ENCODE results near the gene RAD21L1. TPM values are rescaled to one million over a fixed set of nuclear protein-coding genes. Genes with fewer than 3 reads are reported as not detected.
A peak's percentile ranks its signal among the peaks of the same experiment; 100 is the strongest.

The RAD21L1 gene
- polyA plus RNA-seq, 1 donor from 2014 or later: not detected

DNA sequence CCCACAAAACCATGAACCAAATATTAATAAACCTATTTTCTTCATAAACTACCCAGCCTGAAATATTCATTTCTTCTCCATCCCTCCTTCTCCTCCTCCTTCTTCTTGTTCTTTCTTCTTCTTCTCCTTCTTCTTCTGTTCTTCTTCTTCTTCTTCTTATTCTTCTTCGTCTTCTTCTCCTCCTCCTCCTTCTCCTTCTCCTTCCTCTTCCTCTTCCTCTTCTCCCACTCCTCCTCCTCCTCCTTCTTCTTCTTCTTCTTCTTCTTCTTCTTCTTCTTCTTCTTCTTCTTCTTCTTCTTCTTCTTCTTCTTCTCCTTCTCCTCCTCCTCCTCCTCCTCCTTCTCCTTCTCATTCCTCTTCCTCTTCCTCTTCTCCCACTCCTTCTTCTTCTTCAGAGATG, 36.0 kb upstream of the RAD21L1 start:
- no peaks in the 10 kb centered on the region for H3K4me1 Mint-ChIP-seq

DNA sequence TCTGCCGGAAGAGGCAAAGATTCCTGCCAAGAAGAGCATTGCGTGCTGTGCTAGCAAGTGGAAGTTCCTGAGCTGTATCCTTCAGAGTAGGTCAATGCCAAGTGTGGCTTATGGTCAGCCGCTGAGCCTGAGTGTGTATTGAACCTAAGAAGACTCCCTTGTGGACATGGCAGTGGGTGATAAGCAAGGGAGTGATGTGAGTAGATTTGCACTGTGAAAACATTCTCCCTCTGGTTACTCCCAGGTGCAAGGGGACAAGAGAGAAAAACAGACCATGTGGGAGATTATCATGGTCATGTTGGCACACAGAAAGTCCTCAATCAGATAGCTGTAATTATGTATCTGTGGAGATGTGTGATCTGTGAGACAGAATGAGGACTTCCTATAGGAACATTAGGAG, 35.0 kb upstream of the RAD21L1 start:
- Mint-ChIP-seq H3K27ac (no peak overlapping the region), H3K4me3 (no peak overlapping the region), H3K9me3 (no peaks in the 10 kb centered on the region), H3K27me3 (peaks cover 12% of the 10 kb centered on the region), H3K36me3 (no peaks in the 10 kb centered on the region), H3K4me1 (no peaks in the 10 kb centered on the region)

More for the DNA sequence above, 36.0 kb upstream of the RAD21L1 start:
- no peaks in the 10 kb centered on the region for H3K36me3 Mint-ChIP-seq
- H3K9me3 Mint-ChIP-seq: no peaks in the 10 kb centered on the region
- H3K27me3 Mint-ChIP-seq: peaks cover 12% of the 10 kb centered on the region
- H3K27ac Mint-ChIP-seq: no peak overlapping the region
- no peak overlapping the region for H3K4me3 Mint-ChIP-seq

DNA sequence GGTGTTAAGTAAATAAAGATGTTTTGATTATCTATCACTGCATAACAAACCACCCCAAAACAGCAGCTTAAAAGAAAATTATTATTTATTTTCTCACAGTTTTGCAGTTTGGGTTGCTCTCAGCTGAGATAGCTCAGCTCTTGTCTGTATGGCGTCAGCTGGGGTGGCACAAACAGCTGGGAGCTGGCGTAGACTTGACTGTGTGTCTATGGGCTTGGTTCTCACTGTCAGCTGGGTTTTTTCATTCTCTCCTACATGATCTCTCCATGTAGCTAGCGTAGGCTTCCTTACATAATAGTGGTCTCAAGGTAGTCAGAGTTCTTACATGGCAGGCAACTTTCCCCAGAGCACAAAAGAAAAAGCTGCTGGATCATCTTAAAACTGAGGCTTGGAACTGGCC, 34.5 kb upstream of the RAD21L1 start:
- Mint-ChIP-seq H3K4me3 (no peak overlapping the region), H3K27me3 (peaks cover 7% of the 10 kb centered on the region), H3K9me3 (peaks cover 0 to 1% (median 0%) of the 10 kb centered on the region in 3 donors), H3K27ac (no peak overlapping the region), H3K36me3 (no peaks in the 10 kb centered on the region), H3K4me1 (no peaks in the 10 kb centered on the region)

DNA sequence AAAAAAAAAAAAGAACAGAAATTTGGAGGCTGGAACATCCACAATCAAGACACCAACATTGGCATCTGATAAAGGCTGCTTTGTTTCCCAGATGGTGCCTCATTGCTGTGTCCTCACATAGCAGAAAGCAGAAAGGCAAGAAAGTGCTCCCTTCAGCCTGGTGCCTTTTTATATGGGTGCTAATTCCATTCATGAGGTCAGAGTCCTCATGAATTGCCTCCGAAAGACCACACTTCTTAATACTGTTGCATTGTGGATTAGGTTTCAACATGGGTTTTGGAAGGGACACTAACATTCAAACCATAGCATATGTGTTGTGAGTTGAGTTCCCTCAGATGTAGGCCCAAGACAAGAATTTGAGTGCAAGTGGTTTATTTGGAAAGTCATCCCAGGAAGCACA, 30.6 kb upstream of the RAD21L1 start:
- Mint-ChIP-seq H3K4me3 (no peak overlapping the region), H3K27ac (no peak overlapping the region), H3K4me1 (no peaks in the 10 kb centered on the region), H3K27me3 (peaks cover 4% of the 10 kb centered on the region), H3K36me3 (no peaks in the 10 kb centered on the region), H3K9me3 (peaks cover 0 to 7% (median 2%) of the 10 kb centered on the region in 3 donors)

DNA sequence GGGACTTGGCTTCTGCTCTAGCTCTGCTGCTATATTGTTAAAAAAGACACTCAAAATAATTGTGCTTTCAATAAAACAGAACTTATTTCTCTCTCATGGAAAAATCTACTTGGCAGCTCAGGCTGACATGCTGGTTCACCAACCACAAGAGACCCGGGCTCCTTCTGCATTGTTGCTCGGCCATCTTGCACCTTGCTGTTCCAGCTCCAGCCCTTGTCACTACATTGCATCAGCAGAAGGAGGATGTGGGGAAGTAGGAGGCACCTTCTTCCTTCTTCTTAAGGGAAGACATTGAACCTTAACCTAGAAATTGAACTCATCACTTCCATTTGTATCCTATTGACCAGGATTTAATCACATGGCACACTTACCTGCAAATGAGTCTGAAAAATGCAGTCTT, 29.2 kb upstream of the RAD21L1 start:
- Mint-ChIP-seq H3K36me3 (no peaks in the 10 kb centered on the region), H3K4me3 (no peak overlapping the region), H3K9me3 (peaks cover 0 to 7% (median 2%) of the 10 kb centered on the region in 3 donors), H3K27me3 (peaks cover 3% of the 10 kb centered on the region), H3K27ac (no peak overlapping the region), H3K4me1 (no peaks in the 10 kb centered on the region)

DNA sequence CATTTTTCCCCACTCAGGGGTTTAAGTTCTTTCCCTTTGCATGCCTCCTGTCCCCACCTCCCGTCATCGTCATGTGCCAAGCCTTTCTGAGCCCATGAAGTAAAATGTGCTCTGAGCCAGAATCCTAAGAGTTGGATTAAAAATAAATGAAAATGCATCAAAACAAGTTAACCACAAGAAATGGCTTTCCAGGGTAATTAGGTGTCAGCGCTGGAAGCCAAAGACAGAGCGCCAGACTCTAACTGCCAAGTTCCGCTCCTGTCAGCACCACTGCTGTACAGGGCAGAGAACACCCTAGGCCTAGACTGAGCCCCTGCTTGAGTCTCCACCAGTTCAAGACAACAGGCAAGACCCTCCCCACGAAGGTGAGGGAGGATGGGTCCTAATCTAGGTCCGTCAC, 28.0 kb upstream of the RAD21L1 start:
- H3K9me3 Mint-ChIP-seq: peaks cover 0 to 7% (median 2%) of the 10 kb centered on the region in 3 donors
- H3K27me3 Mint-ChIP-seq: peaks cover 3% of the 10 kb centered on the region
- no peak overlapping the region for H3K27ac Mint-ChIP-seq
- no peak overlapping the region for H3K4me3 Mint-ChIP-seq
- no peaks in the 10 kb centered on the region for H3K4me1 Mint-ChIP-seq
- H3K36me3 Mint-ChIP-seq: no peaks in the 10 kb centered on the region

DNA sequence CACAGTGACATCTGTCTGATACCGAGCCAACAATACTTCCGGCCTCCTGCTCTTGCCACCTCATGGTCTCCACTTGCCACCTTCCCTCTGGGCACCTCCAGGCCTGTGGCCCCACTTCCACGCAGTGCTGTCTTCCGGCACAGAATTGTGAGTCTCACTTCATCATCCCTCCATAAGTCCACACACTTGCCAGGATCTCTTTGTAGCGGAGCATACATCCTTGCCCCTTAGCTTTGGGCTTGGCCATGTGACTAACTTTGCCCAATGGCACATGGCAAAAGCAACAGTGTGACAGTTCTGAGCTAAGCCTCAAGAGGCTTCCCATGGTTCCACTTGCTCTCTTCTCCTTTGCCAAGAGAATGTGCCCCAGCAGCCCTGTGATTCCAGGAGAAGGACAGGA, 27.1 kb upstream of the RAD21L1 start:
- Mint-ChIP-seq H3K27ac (peak overlapping the region in 1 of 3 donors; percentile 12), H3K4me3 (no peak overlapping the region), H3K4me1 (no peaks in the 10 kb centered on the region), H3K9me3 (peaks cover 0 to 7% (median 2%) of the 10 kb centered on the region in 3 donors), H3K27me3 (no peaks in the 10 kb centered on the region), H3K36me3 (no peaks in the 10 kb centered on the region)

DNA sequence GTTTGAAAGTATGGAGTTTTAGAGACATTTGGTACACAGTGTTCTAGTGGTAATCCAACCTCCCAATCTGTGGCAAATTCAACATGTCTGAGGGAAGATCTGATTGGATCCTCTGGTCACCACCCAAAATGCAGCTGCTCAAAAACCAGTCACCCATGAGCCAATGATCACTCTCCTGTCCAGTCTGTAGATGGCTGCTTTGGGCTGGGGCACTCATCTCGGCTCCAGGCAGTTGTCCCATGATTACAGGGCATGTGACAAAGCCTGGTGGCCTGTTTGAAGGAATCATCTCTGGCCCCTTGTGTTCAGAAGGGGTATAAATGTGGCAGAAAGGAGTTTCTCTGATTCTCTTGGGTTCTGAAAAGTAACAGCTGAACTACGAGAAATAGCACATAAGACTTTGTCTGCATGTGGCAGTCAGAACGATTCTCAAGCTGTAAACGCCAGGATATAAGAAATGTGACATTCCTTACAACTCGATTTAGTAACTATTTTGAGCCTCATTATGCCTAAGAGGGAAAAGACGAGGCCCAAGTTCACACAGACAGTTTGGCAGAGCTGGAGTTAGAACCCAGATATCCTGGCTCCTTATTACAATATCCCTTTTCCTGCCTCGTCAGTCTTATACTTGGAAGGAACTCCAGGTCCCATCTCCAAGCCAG, 26.5 kb upstream of the RAD21L1 start:
- Mint-ChIP-seq H3K27me3 (no peaks in the 10 kb centered on the region), H3K4me3 (no peak overlapping the region), H3K9me3 (peaks cover 0 to 7% (median 2%) of the 10 kb centered on the region in 3 donors), H3K36me3 (no peaks in the 10 kb centered on the region), H3K4me1 (no peaks in the 10 kb centered on the region), H3K27ac (no peak overlapping the region)

DNA sequence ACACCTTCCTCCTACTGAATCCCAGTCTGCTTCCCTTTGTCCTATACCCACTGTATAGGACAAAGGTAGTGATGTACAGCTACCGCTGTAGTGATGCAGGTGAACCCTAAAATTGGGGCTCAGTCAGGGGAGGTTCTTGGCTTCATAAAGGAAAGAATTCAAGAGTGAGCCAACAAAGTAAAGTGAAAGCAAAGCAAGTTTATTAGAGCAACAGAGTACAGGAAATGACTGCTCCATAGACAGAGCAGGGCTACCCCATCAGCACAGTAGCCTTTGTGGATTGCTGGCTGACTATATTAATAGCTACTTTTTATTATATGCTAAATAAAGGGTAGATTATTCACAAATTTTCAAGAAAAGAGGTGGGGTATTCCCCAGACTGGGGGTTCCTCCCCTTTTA, 25.9 kb upstream of the RAD21L1 start:
- Mint-ChIP-seq H3K4me3 (no peak overlapping the region), H3K27ac (no peak overlapping the region), H3K9me3 (peaks cover 0 to 7% (median 2%) of the 10 kb centered on the region in 3 donors), H3K27me3 (no peaks in the 10 kb centered on the region), H3K36me3 (no peaks in the 10 kb centered on the region), H3K4me1 (no peaks in the 10 kb centered on the region)

DNA sequence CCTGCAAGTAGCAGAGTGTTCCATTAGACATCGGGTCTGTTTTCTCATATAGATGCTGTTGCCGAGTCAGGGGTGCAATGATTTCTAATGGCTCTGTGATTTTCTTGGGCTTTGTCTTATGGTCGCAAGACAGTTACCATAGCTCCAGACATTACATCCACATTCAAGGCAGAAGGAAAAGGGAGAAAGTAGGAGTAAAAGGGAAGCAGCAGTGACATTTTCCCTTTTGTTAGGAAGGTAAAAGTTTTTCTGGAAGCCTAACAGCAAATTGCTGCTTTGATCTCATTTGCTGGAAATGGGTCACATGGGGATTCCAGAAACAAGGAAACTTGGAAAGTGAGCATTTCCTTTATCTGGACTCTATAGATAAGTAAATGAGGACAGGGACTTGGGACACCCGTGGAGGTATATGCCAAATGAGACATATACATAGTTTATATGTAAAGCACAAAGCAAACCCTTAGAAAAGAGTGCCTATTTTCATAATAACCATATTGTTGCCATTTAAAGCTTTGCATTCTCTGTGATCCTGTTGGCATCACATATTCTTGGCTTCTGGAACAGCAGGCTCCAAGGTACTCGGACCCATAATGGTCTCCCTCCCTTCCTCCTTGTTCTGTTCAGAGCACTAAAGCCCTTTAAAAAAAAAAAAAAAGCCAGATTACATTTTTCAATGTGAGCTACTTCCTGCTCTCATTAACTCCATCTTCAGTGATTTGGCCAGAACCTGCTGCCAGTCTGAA, 22.9 kb upstream of the RAD21L1 start, which contains the start of gene C20orf202:
Gene C20orf202, plus strand, starts transcription at position 693 of the 743 bp plus-strand sequence. CDS start 132 bp downstream, outside the sequence.
- Mint-ChIP-seq H3K36me3 (no peaks in the 10 kb centered on the region), H3K9me3 (no peaks in the 10 kb centered on the region), H3K4me1 (no peaks in the 10 kb centered on the region), H3K27me3 (no peaks in the 10 kb centered on the region), H3K27ac (no peak within 1 kb of the TSS), H3K4me3 (no peak within 1 kb of the TSS)

DNA sequence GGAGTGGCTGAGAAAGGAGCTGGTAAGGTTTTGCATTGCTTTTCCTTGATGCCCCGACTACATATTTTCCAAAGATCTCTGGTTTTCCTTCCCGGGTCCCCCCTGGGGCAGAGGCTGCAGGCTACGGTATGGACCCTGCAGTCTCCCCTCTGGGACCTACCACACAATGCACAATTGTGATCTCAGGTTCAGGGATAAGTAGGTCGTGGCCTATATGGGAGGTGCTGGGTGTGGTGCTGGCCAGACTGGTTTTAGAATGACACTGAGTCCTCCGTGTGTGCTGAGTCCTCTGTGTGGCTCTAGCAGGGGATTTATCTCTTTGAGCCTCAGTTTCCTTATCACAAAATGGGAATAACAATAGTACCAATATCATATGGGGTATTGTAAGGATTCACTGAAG, 22.2 kb upstream of the RAD21L1 start:
- H3K4me1 Mint-ChIP-seq: no peaks in the 10 kb centered on the region
- no peak overlapping the region for H3K4me3 Mint-ChIP-seq
- no peaks in the 10 kb centered on the region for H3K9me3 Mint-ChIP-seq
- no peaks in the 10 kb centered on the region for H3K36me3 Mint-ChIP-seq
- H3K27me3 Mint-ChIP-seq: no peaks in the 10 kb centered on the region
- H3K27ac Mint-ChIP-seq: no peak overlapping the region

DNA sequence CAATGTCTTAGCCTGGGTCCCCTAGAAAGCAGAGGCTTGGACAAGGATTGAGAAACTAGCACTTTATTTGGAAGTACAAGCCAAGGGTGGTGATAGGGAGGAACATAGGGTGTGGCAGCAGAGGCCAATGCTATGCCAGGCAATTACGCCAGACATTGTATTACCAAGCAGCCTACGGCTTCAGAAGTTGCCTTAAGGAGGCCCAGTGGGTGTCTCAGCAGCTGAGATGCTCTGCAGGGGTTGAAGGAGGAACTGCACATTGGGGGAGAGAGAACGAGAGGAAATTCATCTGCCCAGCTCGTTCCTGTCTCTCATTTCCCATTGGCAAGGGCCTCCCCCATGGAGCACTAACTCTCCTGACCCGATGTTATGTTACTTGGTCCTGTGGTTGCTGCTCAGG, 21.7 kb upstream of the RAD21L1 start:
- Mint-ChIP-seq H3K4me3 (no peak overlapping the region), H3K36me3 (no peaks in the 10 kb centered on the region), H3K9me3 (no peaks in the 10 kb centered on the region), H3K27me3 (no peaks in the 10 kb centered on the region), H3K4me1 (no peaks in the 10 kb centered on the region), H3K27ac (no peak overlapping the region)

DNA sequence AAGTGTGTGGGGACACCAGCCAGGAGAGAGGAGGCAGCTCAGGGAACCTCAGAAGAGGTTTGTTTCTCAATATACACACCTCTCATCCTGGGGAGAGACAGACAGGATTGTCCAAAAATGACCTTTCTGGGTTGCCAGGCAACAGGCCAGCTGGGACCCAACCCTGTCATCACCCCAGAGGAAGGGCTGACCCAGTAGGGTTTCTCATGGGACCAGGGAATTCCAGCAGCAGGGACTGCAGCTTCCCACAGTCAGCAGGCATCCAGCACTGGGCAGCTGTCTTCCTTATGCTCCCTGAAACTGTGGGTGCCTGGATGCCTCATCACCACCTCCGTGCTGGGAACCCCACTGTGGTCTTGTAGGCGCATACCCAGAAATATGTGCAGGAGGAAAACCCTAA, 21.3 kb upstream of the RAD21L1 start:
- no peak overlapping the region for H3K27ac Mint-ChIP-seq
- H3K27me3 Mint-ChIP-seq: peaks cover 3% of the 10 kb centered on the region
- no peaks in the 10 kb centered on the region for H3K36me3 Mint-ChIP-seq
- no peak overlapping the region for H3K4me3 Mint-ChIP-seq
- H3K9me3 Mint-ChIP-seq: no peaks in the 10 kb centered on the region
- no peaks in the 10 kb centered on the region for H3K4me1 Mint-ChIP-seq

DNA sequence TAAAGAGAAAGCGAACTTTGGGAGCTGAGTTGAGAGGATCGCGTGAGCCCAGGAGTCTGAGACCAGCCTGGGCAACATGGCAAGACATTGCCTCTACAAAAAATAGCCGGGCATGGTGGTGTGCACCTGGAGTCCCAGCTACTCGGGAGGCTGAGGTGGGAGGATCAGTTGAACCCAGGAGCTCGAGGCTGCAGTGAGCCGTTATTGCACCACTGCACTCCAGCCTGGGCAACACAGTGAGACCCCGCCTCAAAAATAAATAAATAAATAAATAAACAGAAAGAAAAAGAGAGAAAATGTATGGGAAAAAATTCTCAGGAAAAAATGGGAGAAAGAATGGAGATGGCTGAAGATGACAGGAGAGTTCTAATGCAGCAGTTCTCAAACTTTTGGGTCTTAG, 20.0 kb upstream of the RAD21L1 start:
- Mint-ChIP-seq H3K4me1 (no peaks in the 10 kb centered on the region), H3K27me3 (peaks cover 3% of the 10 kb centered on the region), H3K36me3 (no peaks in the 10 kb centered on the region), H3K9me3 (no peaks in the 10 kb centered on the region), H3K27ac (peak overlapping the region in 1 of 3 donors; percentile 27), H3K4me3 (no peak overlapping the region)

DNA sequence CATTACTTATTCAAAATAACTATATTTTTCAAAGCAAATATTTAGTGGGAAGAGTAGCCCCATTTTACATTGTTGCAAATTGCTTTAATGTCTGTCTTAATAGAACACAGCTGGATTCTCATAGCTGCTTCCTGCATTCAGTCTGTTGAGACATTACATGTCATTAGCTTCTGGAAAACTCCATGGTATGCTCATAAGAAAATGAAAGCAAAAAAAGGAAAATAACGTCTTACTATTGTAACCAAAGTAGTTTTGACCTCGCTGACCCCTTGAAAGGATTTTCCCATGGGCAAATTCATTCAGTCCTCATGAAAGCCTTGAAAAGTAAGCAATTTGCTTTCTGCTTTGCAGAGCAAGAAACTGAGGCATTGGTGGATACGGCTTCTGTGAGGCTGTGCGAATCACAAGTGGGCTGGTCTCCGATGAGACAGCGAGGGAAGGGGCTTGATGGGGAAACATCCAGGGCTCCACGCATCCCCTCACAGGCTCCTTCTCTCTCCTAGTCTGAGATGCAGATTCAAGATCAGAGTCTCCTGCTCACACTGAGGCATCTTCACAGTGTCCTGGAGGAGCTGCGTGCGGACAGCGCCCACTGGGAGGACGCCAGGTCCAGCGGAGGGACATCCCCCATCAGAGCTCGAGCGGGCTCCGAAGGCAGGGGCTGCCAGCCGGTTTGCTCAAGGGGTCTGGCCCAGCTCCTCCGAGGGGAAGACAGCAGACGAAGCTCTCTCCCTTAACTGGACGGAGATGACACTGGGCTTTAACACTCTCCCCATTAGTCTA, 19.3 kb upstream of the RAD21L1 start:
- Mint-ChIP-seq H3K27ac (no peak overlapping the region), H3K36me3 (no peaks in the 10 kb centered on the region), H3K27me3 (peaks cover 3% of the 10 kb centered on the region), H3K4me1 (no peaks in the 10 kb centered on the region), H3K4me3 (no peak overlapping the region), H3K9me3 (no peaks in the 10 kb centered on the region)
